ENCODE results near the gene FAM170B.

The FAM170B gene

DNA sequence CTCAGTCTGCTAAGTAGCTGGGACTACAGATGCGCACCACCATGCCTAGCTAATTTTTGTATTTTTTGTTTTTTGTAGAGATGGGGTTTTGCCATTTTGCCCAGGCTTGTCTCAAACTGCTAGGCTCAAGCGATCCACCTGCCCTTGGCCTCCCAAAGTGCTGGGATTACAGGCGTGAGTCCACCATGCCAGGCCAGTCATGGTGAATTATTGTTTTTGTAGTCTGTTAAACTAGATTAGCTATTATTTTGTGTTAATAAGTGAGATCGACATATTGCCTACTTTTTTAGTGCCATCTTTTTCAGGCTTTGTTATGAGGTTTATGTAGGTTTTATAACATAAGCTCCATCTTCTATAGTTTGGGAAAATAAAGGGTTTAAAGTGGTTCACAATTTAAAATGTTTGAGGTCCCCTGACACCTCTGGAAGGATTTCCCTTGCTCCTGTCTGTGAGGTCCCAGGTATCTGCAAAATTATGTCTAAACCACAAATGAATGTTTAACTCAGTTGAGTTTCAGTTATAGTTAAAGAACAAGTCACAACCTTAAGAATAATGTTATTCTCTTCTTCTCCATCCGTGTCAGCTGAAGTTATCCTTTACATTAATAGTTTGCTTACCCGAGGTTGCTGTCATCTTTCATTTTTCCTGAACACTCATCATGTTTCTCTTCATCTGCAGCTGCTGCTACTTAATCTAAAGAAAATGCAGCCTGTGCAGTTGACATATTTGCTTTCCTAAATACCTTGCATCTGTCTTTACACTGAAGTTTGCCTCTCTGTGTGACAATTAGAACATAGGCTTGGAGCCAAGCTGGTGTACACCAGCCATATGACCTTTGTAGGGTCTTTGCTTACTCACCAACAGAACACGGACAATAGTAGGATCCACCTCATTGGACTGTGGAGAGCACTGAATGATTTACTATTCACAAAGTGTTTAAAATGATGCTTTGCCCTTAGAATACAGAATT, 9.6 kb downstream of the FAM170B start:
- no peak for DNase-seq (ENCODE audit: low spot score)

GRCh38 chr10:49120911-49121310, 12.9 kb downstream of the FAM170B start:
- no peak for DNase-seq (ENCODE audit: low spot score)

DNA sequence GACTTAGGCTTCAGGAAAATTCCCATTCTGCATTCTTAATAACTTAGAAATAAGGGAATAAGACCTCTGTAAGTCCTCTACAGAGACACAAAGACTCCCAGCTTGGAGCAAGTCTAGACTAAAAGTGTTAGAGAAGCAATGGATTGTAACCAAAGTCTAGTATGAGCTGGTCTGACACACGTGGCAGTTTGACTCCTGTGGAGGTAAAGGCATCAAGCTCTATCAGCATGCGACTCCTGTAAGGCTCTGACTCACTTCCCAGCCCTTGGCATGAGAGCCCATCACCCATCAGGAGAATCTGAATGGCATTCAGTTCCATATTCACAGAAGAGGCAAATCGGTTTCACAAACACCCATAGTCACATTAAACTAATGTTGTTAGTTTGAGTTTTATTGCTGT, 14.1 kb downstream of the FAM170B start:
- no peak for DNase-seq (ENCODE audit: low spot score)

DNA sequence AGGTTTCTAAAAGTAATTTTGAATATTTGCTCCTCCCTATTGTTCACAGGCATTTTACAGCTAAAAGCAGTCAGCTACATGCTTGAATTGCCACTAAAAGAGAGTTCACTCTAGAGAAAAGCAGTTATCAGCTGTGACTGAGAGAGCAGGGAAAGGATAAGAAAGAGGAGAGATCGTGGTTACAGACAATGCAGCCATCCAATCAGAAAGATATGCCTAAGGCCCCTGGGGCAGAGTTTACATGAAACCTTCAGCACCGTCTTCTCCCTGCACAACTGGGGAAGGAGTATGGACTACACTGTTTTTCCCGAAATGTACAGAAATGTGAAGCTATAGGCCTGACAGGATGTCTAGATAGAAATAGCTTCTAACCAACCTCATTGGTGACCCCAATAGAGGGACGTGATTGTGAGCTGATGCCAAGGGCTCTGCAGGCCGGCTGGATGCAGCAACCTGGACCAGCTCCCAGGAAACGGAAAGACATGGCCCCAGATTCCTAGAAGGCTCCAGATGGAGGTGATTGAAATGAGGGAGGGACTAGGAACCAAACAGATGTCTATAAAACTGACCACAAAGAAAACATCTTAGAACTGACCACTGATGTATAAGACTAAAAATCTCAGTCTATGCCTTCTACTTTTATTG, 15.3 kb downstream of the FAM170B start:
- DNase-seq (ENCODE audit: low spot score), result no peak

- DNase-seq (ENCODE audit: low spot score), result no peak
Observed at GRCh38 chr10:49117376-49118070, 16.3 kb downstream of the FAM170B start.

GRCh38 chr10:49116509-49117375, 17.1 kb downstream of the FAM170B start:
- DNase-seq (ENCODE audit: low spot score), result no peak

GRCh38 chr10:49115796-49116508, 17.9 kb downstream of the FAM170B start:
- DNase-seq (ENCODE audit: low spot score), result no peak

DNA sequence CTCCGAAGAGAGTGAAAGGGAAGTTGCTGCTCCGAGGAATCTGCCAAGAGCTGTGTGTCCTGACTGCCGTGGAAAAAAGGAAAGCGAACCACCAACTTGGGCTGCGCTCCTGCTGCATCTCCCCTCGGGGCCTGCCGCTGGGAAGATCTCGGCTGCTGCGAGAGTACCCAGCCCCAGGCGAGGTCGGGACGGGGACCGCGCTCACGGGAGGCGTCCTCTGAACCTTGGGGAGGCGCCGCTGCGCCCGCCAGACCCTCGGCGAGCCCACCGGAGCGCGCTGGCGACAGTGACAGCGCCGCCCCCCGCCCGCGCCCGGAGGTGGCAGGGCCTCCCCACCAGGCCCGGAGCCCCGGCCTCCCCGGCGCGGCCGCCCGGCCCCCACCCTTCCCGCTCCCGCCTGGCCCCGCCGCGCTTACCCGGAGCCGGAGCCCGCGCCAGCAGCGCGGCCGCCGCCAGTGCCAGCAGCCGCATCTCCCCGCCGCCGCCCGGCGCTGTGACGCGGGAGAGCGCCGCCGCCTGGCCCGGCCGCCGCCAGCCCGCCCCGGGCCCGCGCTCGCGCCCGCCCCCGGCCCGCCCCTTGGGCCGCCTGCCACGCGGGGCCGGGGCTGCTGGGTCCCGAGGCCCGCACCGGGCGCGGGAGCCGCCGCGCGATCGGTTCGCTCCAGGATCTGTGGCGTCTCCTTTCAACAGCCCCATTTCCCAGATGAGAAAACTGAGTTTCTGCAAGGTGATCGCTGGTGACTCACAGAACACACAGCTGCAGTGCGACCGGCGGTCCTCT, 18.6 kb downstream of the FAM170B start, which contains the start of gene VSTM4:
VSTM4 (minus strand) TSS at position 508 of the 781 bp plus-strand sequence; CDS start at position 471, 37 bp downstream.
- no peak for DNase-seq (ENCODE audit: low spot score)

- DNase-seq (ENCODE audit: low spot score), result no peak
Observed at GRCh38 chr10:49114718-49115014, 19.2 kb downstream of the FAM170B start.

DNA sequence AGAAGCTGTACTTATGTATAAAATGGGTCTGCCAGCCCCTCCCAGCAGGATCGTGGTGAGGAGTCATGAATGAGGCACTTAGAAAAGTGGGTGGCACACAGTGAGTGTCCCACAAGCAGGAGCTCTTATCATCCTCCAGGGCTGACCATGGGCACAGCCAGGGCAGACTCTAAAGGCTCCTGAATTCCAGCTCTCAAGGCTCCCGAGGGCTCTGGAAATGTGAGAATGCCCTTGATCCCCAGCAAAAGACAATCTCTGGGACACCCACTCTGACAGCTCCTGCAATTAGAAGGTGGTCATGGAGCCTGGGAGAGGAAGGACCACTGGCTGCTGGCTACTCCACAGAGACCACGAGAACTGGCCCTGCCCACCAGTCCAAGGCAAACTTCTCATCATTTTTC, 20.1 kb downstream of the FAM170B start:
- DNase-seq (ENCODE audit: low spot score), result no peak

DNA sequence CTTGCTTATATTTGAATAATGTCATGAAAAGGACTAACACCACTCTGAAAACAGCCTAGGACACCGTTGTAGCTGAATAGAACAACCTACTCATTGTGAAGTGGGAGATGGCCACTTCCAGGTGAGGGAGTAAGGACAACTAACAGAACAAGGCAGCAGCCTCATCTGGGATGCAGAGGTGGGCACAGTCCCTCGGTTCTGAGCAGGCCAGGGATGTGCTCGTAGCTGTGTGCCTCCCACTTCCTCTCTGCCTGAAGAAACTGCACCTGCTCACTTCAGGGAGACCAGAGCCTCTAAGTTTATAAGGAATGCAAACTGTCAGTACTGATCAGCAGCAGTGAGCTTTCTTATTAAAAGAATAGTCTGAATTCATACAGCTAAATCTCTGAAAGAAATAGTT, 21.0 kb downstream of the FAM170B start:
- DNase-seq (ENCODE audit: low spot score), result no peak

DNA sequence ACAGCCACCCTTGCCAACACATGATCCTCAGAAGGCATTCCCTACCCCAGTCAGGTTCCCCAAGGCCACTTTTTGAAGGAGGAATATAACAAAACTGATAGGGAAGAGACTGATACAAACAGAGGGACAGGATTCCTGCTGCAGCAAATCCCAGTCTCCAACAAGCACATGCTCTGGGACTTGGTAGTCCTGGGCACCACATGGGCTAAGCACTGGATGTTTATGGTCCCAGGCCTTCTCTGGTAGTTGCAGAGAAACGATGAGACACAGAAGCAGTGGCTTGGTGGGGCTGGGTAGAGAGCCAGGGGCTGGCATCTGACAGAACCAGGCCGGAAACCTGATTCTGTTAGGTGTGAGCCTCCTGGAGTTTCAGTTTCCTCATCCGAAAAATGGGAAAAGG, 21.7 kb downstream of the FAM170B start:
- no peak for DNase-seq (ENCODE audit: low spot score)

GRCh38 chr10:49111320-49111698, 22.5 kb downstream of the FAM170B start:
- DNase-seq (ENCODE audit: low spot score), result no peak

GRCh38 chr10:49110684-49111319, 23.0 kb downstream of the FAM170B start:
- DNase-seq (ENCODE audit: low spot score), result no peak

DNA sequence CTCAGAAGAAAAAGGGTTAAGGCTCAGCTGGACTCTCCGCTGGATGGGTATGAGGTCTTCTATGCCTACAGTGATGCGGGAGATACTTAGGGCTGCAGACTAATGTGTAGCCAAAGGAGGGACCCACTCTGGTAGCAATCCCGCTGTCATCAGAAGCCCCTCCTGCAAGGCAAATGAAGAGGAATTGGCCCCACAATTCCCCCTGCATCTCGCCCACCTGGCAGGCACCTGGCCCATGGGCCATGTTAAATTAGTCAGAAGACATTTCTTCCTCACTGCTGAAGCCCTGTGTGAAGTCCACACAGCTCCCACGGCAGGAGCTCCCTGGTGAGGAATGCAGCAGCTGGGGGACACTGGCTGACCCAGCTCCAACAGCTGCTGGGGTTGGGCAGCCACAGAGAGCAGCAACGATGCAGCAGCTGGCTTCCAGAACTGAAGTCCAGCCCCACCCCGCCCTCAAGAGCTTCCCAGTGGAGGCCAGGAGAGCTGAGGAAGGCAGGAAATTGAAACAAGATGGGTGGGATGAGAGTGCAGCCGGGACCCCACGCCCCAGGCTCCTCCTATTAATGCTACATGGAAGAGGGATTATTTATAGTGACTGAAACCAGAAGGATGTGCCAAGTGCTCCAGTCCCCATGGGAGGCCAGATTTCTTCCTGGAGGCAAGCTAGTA, 24.0 kb downstream of the FAM170B start:
- no peak for DNase-seq (ENCODE audit: low spot score)

GRCh38 chr10:49108656-49109055, 25.2 kb downstream of the FAM170B start:
- DNase-seq (ENCODE audit: low spot score), result no peak

- no peak for DNase-seq (ENCODE audit: low spot score)
Observed at GRCh38 chr10:49107887-49108267, 25.9 kb downstream of the FAM170B start.

- no peak for DNase-seq (ENCODE audit: low spot score)
Observed at GRCh38 chr10:49107111-49107886, 26.5 kb downstream of the FAM170B start.

- DNase-seq (ENCODE audit: low spot score), result no peak
Observed at GRCh38 chr10:49106451-49106850, 27.4 kb downstream of the FAM170B start.
